ENCODE results near the gene COL21A1.

GRCh38 chr6:56227071-56227879 is 20.1 kb downstream of the COL21A1 start:
- TF ChIP-seq CTCF (IDR thresholded peaks at IDR 0.05) (no peak), EP300 (IDR thresholded peaks at IDR 0.05) (no peak)
